Lower leg skin (tissue), 3 donors: ENCODE data around the gene ABI2.

Experiments
- POLR2A ChIP-seq, 2 donors: fragments of 450-650 bp; IDR thresholded peaks; one replicate each; pipeline ENCODE4 v1.6.1; 2016 to 2017; ENCODE audit warnings: antibody characterized with exemption in 2 of 2, mild to moderate bottlenecking in 1 of 2, moderate library complexity in 1 of 2
- TF ChIP-seq, protein P1 (sequence below), 3 donors: fragments of 450-650 bp; IDR thresholded peaks; one replicate each; pipeline ENCODE4 v1.5.1; 2016; ENCODE audit warnings: antibody characterized with exemption in 3 of 3, mild to moderate bottlenecking in 3 of 3, moderate library complexity in 2 of 3

- TF ChIP-seq, protein P1, sequence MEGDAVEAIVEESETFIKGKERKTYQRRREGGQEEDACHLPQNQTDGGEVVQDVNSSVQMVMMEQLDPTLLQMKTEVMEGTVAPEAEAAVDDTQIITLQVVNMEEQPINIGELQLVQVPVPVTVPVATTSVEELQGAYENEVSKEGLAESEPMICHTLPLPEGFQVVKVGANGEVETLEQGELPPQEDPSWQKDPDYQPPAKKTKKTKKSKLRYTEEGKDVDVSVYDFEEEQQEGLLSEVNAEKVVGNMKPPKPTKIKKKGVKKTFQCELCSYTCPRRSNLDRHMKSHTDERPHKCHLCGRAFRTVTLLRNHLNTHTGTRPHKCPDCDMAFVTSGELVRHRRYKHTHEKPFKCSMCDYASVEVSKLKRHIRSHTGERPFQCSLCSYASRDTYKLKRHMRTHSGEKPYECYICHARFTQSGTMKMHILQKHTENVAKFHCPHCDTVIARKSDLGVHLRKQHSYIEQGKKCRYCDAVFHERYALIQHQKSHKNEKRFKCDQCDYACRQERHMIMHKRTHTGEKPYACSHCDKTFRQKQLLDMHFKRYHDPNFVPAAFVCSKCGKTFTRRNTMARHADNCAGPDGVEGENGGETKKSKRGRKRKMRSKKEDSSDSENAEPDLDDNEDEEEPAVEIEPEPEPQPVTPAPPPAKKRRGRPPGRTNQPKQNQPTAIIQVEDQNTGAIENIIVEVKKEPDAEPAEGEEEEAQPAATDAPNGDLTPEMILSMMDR (IDR thresholded peaks at IDR 0.05), result no peak
- TF ChIP-seq POLR2A (IDR thresholded peaks at IDR 0.05), result no peak
These were observed 135.1 kb downstream of the ABI2 start for GRCh38 chr2:203463266-203463678.
